ENCODE results near the gene MESP2. TPM values are rescaled to one million over a fixed set of nuclear protein-coding genes. Genes with fewer than 3 reads are reported as not detected.

Gene MESP2
- total RNA-seq, 1 donor from 2014 or later: 0.10 TPM

GRCh38 chr15:89812011-89812846 lies 36.1 kb downstream of the MESP2 start:
- peaks cover 32% of the 10 kb centered on the region for H3K27me3 Mint-ChIP-seq (ENCODE audit: insufficient read depth)
- DNase-seq (ENCODE audit: low spot score): no peak
- H3K36me3 Mint-ChIP-seq (ENCODE audit: low read depth): no peaks in the 10 kb centered on the region
- H3K4me3 Mint-ChIP-seq: no peak overlapping the region
- H3K9me3 Mint-ChIP-seq: peaks cover 6% of the 10 kb centered on the region
- peaks cover 13% of the 10 kb centered on the region for H3K4me1 Mint-ChIP-seq (ENCODE audit: low read depth)
- H3K27ac Mint-ChIP-seq: no peak overlapping the region
- intact Hi-C loops (cut with micrococcal nuclease): no loop called here

GRCh38 chr15:89812847-89813320 lies 36.8 kb downstream of the MESP2 start:
- peaks cover 13% of the 10 kb centered on the region for H3K4me1 Mint-ChIP-seq (ENCODE audit: low read depth)
- no peak overlapping the region for H3K27ac Mint-ChIP-seq
- peaks cover 36% of the 10 kb centered on the region for H3K27me3 Mint-ChIP-seq (ENCODE audit: insufficient read depth)
- no peak for DNase-seq (ENCODE audit: low spot score)
- H3K9me3 Mint-ChIP-seq: peaks cover 6% of the 10 kb centered on the region
- H3K4me3 Mint-ChIP-seq: no peak overlapping the region
- intact Hi-C loops (cut with micrococcal nuclease): no loop called here
- H3K36me3 Mint-ChIP-seq (ENCODE audit: low read depth): no peaks in the 10 kb centered on the region

DNA sequence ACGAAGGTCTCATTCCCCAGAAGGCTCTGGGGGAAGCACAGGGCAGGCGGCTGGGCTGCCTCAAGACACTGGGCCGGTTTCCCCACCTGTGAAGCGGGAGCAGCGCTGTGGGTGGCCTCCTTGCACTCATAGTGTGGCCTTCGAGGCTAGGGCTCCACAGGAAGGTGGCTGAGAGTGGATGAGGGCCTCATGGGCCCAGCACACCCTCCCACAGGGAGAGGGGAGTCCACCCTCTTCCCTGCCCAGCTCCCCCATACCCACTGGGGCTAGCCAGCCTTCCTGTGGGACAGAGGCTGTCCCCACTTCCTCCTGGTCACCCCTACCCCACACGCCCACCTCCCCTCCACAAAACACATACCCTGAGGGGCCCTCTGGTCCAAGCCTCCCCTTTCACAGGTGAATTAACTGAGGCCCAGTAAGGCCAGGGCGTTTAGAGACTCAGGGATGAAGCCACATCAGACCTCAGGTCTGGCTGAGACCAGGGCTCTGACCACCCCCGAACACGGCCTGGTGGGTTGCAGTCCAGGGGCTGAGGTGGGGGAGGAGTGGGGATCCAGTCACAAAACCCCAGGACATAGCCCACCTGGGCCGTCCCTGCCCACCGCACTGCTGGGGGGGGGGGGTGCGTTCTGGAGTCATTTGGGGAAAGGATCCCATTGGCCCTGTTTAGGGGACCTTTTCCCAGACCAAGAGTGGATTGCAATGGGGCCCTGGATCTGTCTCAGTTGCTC lies 37.4 kb downstream of the MESP2 start:
- Mint-ChIP-seq H3K4me1 (ENCODE audit: low read depth) (peaks cover 13% of the 10 kb centered on the region), H3K36me3 (ENCODE audit: low read depth) (no peaks in the 10 kb centered on the region), H3K27ac (no peak overlapping the region), H3K27me3 (ENCODE audit: insufficient read depth) (peaks cover 40% of the 10 kb centered on the region), H3K9me3 (peaks cover 6% of the 10 kb centered on the region), H3K4me3 (peak overlapping the region; percentile 71)
- DNase-seq (ENCODE audit: low spot score): no peak
- intact Hi-C loops (cut with micrococcal nuclease): no loop called here

- peak overlapping the region; percentile 71 for H3K4me3 Mint-ChIP-seq
- no peaks in the 10 kb centered on the region for H3K36me3 Mint-ChIP-seq (ENCODE audit: low read depth)
- H3K27me3 Mint-ChIP-seq (ENCODE audit: insufficient read depth): peaks cover 40% of the 10 kb centered on the region
- no peak for DNase-seq (ENCODE audit: low spot score)
- H3K27ac Mint-ChIP-seq: no peak overlapping the region
- peaks cover 6% of the 10 kb centered on the region for H3K9me3 Mint-ChIP-seq
- peaks cover 13% of the 10 kb centered on the region for H3K4me1 Mint-ChIP-seq (ENCODE audit: low read depth)
- intact Hi-C loops (cut with micrococcal nuclease): no loop called here
Observed at GRCh38 chr15:89814112-89814742, 38.1 kb downstream of the MESP2 start.

DNA sequence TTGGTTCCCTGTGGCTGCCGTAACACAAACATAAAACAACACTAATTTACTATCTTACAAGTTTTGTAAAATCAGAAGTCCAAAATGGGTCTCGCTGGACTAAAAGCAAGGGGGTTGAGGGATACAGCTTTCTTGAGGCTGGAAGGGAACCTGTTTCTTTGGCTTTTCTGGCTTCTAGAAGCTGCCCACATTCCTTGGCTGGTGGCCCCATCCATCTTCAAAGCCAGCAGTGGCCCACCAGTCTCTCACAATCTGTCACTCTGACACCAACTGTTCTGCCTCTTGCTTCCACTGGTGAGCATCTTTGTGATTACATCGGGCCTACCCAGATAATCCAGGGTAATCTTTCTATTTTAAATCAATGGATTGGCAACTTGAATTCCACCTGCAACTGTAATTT lies 39.6 kb downstream of the MESP2 start:
- no peak for DNase-seq (ENCODE audit: low spot score)
- peaks cover 6% of the 10 kb centered on the region for H3K9me3 Mint-ChIP-seq
- no peak overlapping the region for H3K27ac Mint-ChIP-seq
- intact Hi-C loops (cut with micrococcal nuclease): loop anchor here (5.0 kb wide), 1 partner anchor 62 kb away; no protein-coding TSS in a partner anchor
- H3K4me1 Mint-ChIP-seq (ENCODE audit: low read depth): peaks cover 13% of the 10 kb centered on the region
- H3K36me3 Mint-ChIP-seq (ENCODE audit: low read depth): no peaks in the 10 kb centered on the region
- peak overlapping the region; percentile 77 for H3K4me3 Mint-ChIP-seq
- peaks cover 45% of the 10 kb centered on the region for H3K27me3 Mint-ChIP-seq (ENCODE audit: insufficient read depth)

- Mint-ChIP-seq H3K27ac (no peak overlapping the region), H3K4me1 (ENCODE audit: low read depth) (peaks cover 8% of the 10 kb centered on the region), H3K36me3 (ENCODE audit: low read depth) (no peaks in the 10 kb centered on the region), H3K27me3 (ENCODE audit: insufficient read depth) (peaks cover 47% of the 10 kb centered on the region), H3K4me3 (no peak overlapping the region), H3K9me3 (peaks cover 6% of the 10 kb centered on the region)
- intact Hi-C loops (cut with micrococcal nuclease): loop anchor here (5.0 kb wide), 1 partner anchor 60 kb away; no protein-coding TSS in a partner anchor
- DNase-seq (ENCODE audit: low spot score): no peak
Observed at GRCh38 chr15:89817701-89818280, 41.7 kb downstream of the MESP2 start.

DNA sequence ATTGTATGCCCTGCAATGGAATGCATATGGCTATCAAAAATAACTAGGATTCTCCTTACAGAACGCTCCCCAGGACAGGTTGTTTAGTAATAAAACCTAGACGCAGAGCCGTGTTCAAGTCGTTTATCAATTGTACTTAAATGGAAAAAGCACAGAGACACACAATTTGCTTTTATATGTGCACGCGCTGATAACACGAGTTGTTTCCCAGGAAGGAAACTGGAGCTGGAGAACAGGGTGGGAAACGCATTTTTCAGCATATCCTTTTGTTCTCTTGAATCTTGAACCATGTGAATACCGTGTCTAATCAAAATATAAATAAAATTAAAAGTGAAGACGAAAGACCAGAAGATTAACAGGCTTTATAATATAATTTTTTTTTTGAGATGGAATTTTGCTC lies 42.2 kb downstream of the MESP2 start:
- no peak overlapping the region for H3K27ac Mint-ChIP-seq
- intact Hi-C loops (cut with micrococcal nuclease): loop anchor here (5.0 kb wide), 1 partner anchor 59 kb away; no protein-coding TSS in a partner anchor

GRCh38 chr15:89820666-89821611 lies 44.8 kb downstream of the MESP2 start:
- Mint-ChIP-seq H3K4me3 (no peak overlapping the region), H3K27ac (no peak overlapping the region), H3K4me1 (ENCODE audit: low read depth) (no peaks in the 10 kb centered on the region), H3K36me3 (ENCODE audit: low read depth) (no peaks in the 10 kb centered on the region), H3K9me3 (peaks cover 5% of the 10 kb centered on the region), H3K27me3 (ENCODE audit: insufficient read depth) (peaks cover 28% of the 10 kb centered on the region)
- DNase-seq (ENCODE audit: low spot score): no peak
- intact Hi-C loops (cut with micrococcal nuclease): no loop called here

More for the DNA sequence above, 42.2 kb downstream of the MESP2 start:
- peaks cover 6% of the 10 kb centered on the region for H3K9me3 Mint-ChIP-seq
- peaks cover 8% of the 10 kb centered on the region for H3K4me1 Mint-ChIP-seq (ENCODE audit: low read depth)
- H3K4me3 Mint-ChIP-seq: no peak overlapping the region
- no peaks in the 10 kb centered on the region for H3K36me3 Mint-ChIP-seq (ENCODE audit: low read depth)
- H3K27me3 Mint-ChIP-seq (ENCODE audit: insufficient read depth): peaks cover 43% of the 10 kb centered on the region
- DNase-seq (ENCODE audit: low spot score): no peak

- H3K9me3 Mint-ChIP-seq: no peaks in the 10 kb centered on the region
- no peak overlapping the region for H3K27ac Mint-ChIP-seq
- intact Hi-C loops (cut with micrococcal nuclease): no loop called here
- no peaks in the 10 kb centered on the region for H3K36me3 Mint-ChIP-seq (ENCODE audit: low read depth)
- DNase-seq (ENCODE audit: low spot score): no peak
- no peaks in the 10 kb centered on the region for H3K4me1 Mint-ChIP-seq (ENCODE audit: low read depth)
- H3K4me3 Mint-ChIP-seq: no peak overlapping the region
- peaks cover 18% of the 10 kb centered on the region for H3K27me3 Mint-ChIP-seq (ENCODE audit: insufficient read depth)
Observed at GRCh38 chr15:89822026-89822425, 45.9 kb downstream of the MESP2 start.

- H3K4me1 Mint-ChIP-seq (ENCODE audit: low read depth): no peaks in the 10 kb centered on the region
- peaks cover 14% of the 10 kb centered on the region for H3K27me3 Mint-ChIP-seq (ENCODE audit: insufficient read depth)
- intact Hi-C loops (cut with micrococcal nuclease): no loop called here
- H3K27ac Mint-ChIP-seq: no peak overlapping the region
- H3K36me3 Mint-ChIP-seq (ENCODE audit: low read depth): no peaks in the 10 kb centered on the region
- DNase-seq (ENCODE audit: low spot score): no peak
- H3K9me3 Mint-ChIP-seq: no peaks in the 10 kb centered on the region
- H3K4me3 Mint-ChIP-seq: no peak overlapping the region
Observed at GRCh38 chr15:89822611-89822950, 46.4 kb downstream of the MESP2 start.

DNA sequence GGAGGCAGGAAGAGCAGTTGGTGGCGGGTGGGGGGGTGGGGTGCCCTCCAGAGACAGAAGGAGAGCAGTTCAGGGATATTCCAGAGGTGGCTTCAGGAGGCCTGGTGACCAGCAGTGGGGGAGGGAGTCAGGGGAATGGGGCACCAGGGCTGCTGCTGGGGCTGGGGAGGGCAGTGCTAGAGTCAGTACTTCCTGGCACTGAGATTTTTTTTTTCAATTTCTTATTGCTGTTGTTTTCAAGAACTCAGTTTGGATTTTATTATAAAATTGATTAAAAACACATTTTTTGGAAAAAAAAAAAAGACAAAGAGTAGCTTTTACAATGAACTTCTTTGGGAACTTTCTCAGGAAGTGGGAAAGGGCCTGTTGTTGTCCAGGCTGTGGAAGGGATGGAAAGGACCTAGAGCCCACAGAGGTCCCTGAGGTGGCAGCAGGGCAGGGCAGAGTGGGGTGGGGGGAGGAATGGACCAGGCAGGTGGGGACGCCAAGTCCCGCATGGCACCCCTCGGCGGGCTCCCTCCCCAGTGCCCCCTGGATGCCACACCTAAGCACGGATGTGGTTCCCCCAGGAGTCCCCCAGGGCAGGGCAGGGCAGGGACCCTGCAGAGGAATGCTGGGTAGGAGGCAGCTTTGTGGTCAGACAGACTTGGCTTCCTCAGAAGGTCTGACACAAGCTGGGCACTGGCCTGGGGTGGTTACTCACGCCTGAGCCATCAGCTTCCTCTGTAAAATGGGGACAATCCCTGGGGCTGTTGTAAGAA lies 47.0 kb downstream of the MESP2 start:
- Mint-ChIP-seq H3K36me3 (ENCODE audit: low read depth) (no peaks in the 10 kb centered on the region), H3K27me3 (ENCODE audit: insufficient read depth) (peaks cover 10% of the 10 kb centered on the region), H3K27ac (no peak overlapping the region), H3K4me3 (no peak overlapping the region), H3K9me3 (no peaks in the 10 kb centered on the region), H3K4me1 (ENCODE audit: low read depth) (no peaks in the 10 kb centered on the region)
- no peak for DNase-seq (ENCODE audit: low spot score)
- intact Hi-C loops (cut with micrococcal nuclease): no loop called here
